HepG2 (cell line): ENCODE measurements around the gene ALDH18A1. TPM values are rescaled to one million over a fixed set of nuclear protein-coding genes. Genes with fewer than 3 reads are reported as not detected.

Source experiments
- FOXO1 ChIP-seq: sonication (generic); formaldehyde crosslinking; IDR thresholded peaks from 2 replicates; pipeline ENCODE4 v1.4.0; 2020; ENCODE audit warnings: missing genetic modification reagents
- PAF1 ChIP-seq: IDR thresholded peaks from 2 replicates; pipeline ENCODE4 v1.6.1; 2016; ENCODE audit warnings: missing genetic modification reagents, missing compliant biosample characterization
- PLRG1 ChIP-seq: fragments of 450-650 bp; conservative IDR thresholded peaks from 2 replicates; pipeline ENCODE4 v1.6.1; 2016
- RBM22 ChIP-seq: fragments of 200-400 bp; formaldehyde crosslinking; optimal IDR thresholded peaks from 2 replicates; pipeline ENCODE3; 2017; ENCODE audit warnings: mild to moderate bottlenecking, low read length, moderate library complexity
- RORA ChIP-seq: sonication (generic); formaldehyde crosslinking; IDR thresholded peaks from 2 replicates; pipeline ENCODE4 v1.5.0; 2020; ENCODE audit warnings: mild to moderate bottlenecking, missing genetic modification reagents, moderate library complexity
- SMAD3 ChIP-seq: sonication (generic); formaldehyde crosslinking; IDR thresholded peaks from 2 replicates; pipeline ENCODE4 v1.4.0; 2020; ENCODE audit warnings: missing genetic modification reagents
- SOX13 ChIP-seq, 3 experiments: fragments of 450-650 bp in 1 of 3; sonication (generic) in 1 of 3; formaldehyde crosslinking in 1 of 3; IDR thresholded peaks in 2 of 3; conservative IDR thresholded peaks in 1 of 3; 2 replicates each; pipeline versions ENCODE4 v1.5.0 to v1.6.1; 2016 to 2020; ENCODE audit warnings: antibody characterized with exemption in 1 of 3, mild to moderate bottlenecking in 1 of 3, missing compliant biosample characterization in 1 of 3, missing genetic modification reagents in 1 of 3, moderate library complexity in 1 of 3
- TARDBP ChIP-seq: sonication (generic); formaldehyde crosslinking; IDR thresholded peaks from 2 replicates; pipeline ENCODE4 v1.8.0; 2022; ENCODE audit warnings: mild to moderate bottlenecking, missing genetic modification reagents
- ZBTB39 ChIP-seq: sonication (generic); formaldehyde crosslinking; IDR thresholded peaks from 2 replicates; pipeline ENCODE4 v1.5.0; 2020; ENCODE audit warnings: missing genetic modification reagents
- ZNF234 ChIP-seq: sonication (generic); formaldehyde crosslinking; conservative IDR thresholded peaks from 2 replicates; pipeline ENCODE4 v1.5.1; 2020; ENCODE audit warnings: mild to moderate bottlenecking, missing genetic modification reagents
- ZNF501 ChIP-seq: sonication (generic); formaldehyde crosslinking; IDR thresholded peaks from 2 replicates; pipeline ENCODE4 v1.5.1; 2020; ENCODE audit warnings: mild to moderate bottlenecking, moderate library complexity, missing genetic modification reagents
- polyA plus RNA-seq, 8 experiments: library from polyadenylated mRNA; depleted of rRNA in 3 of 8; stranded (reverse) in 7 of 8; unstranded in 1 of 8; fragments of >200 nt; fragmentation: Illumina TruSeq in 4 of 8; extraction: Trizol in 4 of 8; gene quantifications; 2 replicates each; pipeline versions ENCODE4 v1.2.1 to v1.2.3, GENCODE V29; 2011 to 2016; ENCODE audit warnings: low read depth in 4 of 8, missing spikeins in 1 of 8, mixed read lengths in 1 of 8; ENCODE audit not compliant: insufficient read depth in 1 of 8
- total RNA-seq, 5 experiments: library from RNA; depleted of rRNA; stranded (reverse); fragments of >200 nt; fragmentation: Illumina TruSeq; extraction: Trizol; gene quantifications; 2 replicates each; pipeline ENCODE4 v1.2.3, GENCODE V29; 2016; ENCODE audit warnings: low read depth in 1 of 5
- TF ChIP-seq, protein P1 (sequence below): sonication (generic); formaldehyde crosslinking; conservative IDR thresholded peaks from 2 replicates; pipeline ENCODE4 v1.4.0; 2020; ENCODE audit warnings: mild to moderate bottlenecking, missing genetic modification reagents, moderate library complexity
- TF ChIP-seq, protein P2 (sequence below): sonication (generic); formaldehyde crosslinking; IDR thresholded peaks from 2 replicates; pipeline ENCODE4 v1.5.1; 2020; ENCODE audit warnings: mild to moderate bottlenecking, moderate library complexity, missing genetic modification reagents
- TF ChIP-seq, protein P3 (sequence below): sonication (generic); formaldehyde crosslinking; IDR thresholded peaks from 2 replicates; pipeline ENCODE4 v1.5.0; 2020; ENCODE audit warnings: missing genetic modification reagents
- TF ChIP-seq, protein P4 (sequence below): sonication (generic); formaldehyde crosslinking; IDR thresholded peaks from 2 replicates; pipeline ENCODE4 v1.4.0; 2020; ENCODE audit warnings: missing genetic modification reagents; ENCODE audit errors: not compliant biosample characterization

ALDH18A1 gene
- total and polyA plus RNA-seq, 2 of the 13 experiments (the other 11 are each of a cell fraction or from before 2014, with no cell fraction given), result 180 to 263 TPM

GRCh38 chr10:95656291-95657164 is at the start of gene ALDH18A1 (continued):
- no peak for TF ChIP-seq PLRG1
- peak; percentile 45; the same call in 1 of the 2 replicates for TF ChIP-seq TARDBP (CRISPR knock-in tag)
- TF ChIP-seq ZNF501 (CRISPR knock-in tag), result peak; percentile 88
- TF ChIP-seq ZNF234 (CRISPR knock-in tag), result no peak
- TF ChIP-seq, protein P1, sequence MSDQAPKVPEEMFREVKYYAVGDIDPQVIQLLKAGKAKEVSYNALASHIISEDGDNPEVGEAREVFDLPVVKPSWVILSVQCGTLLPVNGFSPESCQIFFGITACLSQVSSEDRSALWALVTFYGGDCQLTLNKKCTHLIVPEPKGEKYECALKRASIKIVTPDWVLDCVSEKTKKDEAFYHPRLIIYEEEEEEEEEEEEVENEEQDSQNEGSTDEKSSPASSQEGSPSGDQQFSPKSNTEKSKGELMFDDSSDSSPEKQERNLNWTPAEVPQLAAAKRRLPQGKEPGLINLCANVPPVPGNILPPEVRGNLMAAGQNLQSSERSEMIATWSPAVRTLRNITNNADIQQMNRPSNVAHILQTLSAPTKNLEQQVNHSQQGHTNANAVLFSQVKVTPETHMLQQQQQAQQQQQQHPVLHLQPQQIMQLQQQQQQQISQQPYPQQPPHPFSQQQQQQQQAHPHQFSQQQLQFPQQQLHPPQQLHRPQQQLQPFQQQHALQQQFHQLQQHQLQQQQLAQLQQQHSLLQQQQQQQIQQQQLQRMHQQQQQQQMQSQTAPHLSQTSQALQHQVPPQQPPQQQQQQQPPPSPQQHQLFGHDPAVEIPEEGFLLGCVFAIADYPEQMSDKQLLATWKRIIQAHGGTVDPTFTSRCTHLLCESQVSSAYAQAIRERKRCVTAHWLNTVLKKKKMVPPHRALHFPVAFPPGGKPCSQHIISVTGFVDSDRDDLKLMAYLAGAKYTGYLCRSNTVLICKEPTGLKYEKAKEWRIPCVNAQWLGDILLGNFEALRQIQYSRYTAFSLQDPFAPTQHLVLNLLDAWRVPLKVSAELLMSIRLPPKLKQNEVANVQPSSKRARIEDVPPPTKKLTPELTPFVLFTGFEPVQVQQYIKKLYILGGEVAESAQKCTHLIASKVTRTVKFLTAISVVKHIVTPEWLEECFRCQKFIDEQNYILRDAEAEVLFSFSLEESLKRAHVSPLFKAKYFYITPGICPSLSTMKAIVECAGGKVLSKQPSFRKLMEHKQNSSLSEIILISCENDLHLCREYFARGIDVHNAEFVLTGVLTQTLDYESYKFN (CRISPR knock-in tag), result peak; percentile 13
- TF ChIP-seq, protein P2, sequence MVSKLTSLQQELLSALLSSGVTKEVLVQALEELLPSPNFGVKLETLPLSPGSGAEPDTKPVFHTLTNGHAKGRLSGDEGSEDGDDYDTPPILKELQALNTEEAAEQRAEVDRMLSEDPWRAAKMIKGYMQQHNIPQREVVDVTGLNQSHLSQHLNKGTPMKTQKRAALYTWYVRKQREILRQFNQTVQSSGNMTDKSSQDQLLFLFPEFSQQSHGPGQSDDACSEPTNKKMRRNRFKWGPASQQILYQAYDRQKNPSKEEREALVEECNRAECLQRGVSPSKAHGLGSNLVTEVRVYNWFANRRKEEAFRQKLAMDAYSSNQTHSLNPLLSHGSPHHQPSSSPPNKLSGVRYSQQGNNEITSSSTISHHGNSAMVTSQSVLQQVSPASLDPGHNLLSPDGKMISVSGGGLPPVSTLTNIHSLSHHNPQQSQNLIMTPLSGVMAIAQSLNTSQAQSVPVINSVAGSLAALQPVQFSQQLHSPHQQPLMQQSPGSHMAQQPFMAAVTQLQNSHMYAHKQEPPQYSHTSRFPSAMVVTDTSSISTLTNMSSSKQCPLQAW, result peak; percentile 64; the same call in 1 of the 2 replicates
- no peak for TF ChIP-seq FOXO1 (CRISPR knock-in tag)
- TF ChIP-seq SOX13 (IDR thresholded peaks at IDR 0.05), result no peak; the same call in 1 of the 2 replicates
- TF ChIP-seq SOX13 (CRISPR knock-in tag; conservative IDR thresholded peaks at IDR 0.05 in 1 of 2, IDR thresholded peaks at IDR 0.05 in 1 of 2), result peak in 1 of 2 experiments; percentile 39; a peak in 1 of 4 replicates
- TF ChIP-seq, protein P3, sequence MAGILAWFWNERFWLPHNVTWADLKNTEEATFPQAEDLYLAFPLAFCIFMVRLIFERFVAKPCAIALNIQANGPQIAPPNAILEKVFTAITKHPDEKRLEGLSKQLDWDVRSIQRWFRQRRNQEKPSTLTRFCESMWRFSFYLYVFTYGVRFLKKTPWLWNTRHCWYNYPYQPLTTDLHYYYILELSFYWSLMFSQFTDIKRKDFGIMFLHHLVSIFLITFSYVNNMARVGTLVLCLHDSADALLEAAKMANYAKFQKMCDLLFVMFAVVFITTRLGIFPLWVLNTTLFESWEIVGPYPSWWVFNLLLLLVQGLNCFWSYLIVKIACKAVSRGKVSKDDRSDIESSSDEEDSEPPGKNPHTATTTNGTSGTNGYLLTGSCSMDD (CRISPR knock-in tag), result no peak
- TF ChIP-seq SMAD3, result 0 out of 2 replicates have a peak, but pooled peaks have one; percentile 31
- TF ChIP-seq, protein P4, sequence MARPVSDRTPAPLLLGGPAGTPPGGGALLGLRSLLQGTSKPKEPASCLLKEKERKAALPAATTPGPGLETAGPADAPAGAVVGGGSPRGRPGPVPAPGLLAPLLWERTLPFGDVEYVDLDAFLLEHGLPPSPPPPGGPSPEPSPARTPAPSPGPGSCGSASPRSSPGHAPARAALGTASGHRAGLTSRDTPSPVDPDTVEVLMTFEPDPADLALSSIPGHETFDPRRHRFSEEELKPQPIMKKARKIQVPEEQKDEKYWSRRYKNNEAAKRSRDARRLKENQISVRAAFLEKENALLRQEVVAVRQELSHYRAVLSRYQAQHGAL (CRISPR knock-in tag), result peak; percentile 74
- no peak for TF ChIP-seq RBM22
- TF ChIP-seq ZBTB39 (CRISPR knock-in tag), result no peak
- TF ChIP-seq PAF1 (CRISPR knock-in tag), result no peak
- no peak for TF ChIP-seq RORA (CRISPR knock-in tag)
